Fibroblast of skin of right quadriceps (primary cell): ENCODE data around the gene INHBC.
"Not testable (repeated sequence)": the region's sequence is repeated elsewhere in the genome, so short reads cannot be mapped to it uniquely, and the experiment has no call there.

Experiments used
- DNase-seq: peaks from one replicate; pipeline ENCODE4 v3.0.0-alpha.2; 2013

The INHBC gene

GRCh38 chr12:57487597-57488401 is 53.2 kb downstream of the INHBC start, which contains the start of gene MARS1:
Gene MARS1, plus strand, starts transcription at chr12:57488068. Its CDS starts 23 bp downstream, at chr12:57488091.
- peak; percentile 98 for DNase-seq

GRCh38 chr12:57488402-57489156 is 54.0 kb downstream of the INHBC start:
- no peak for DNase-seq

GRCh38 chr12:57489157-57489641 is 54.6 kb downstream of the INHBC start:
- no peak for DNase-seq

- no peak for DNase-seq
These were observed 55.5 kb downstream of the INHBC start for GRCh38 chr12:57490126-57490525.

GRCh38 chr12:57491393-57492280 is 57.1 kb downstream of the INHBC start:
- no peak for DNase-seq

GRCh38 chr12:57495051-57495701 is 60.6 kb downstream of the INHBC start:
- not testable (repeated sequence) for DNase-seq

GRCh38 chr12:57496822-57497221 is 62.2 kb downstream of the INHBC start:
- DNase-seq, result no peak

DNA sequence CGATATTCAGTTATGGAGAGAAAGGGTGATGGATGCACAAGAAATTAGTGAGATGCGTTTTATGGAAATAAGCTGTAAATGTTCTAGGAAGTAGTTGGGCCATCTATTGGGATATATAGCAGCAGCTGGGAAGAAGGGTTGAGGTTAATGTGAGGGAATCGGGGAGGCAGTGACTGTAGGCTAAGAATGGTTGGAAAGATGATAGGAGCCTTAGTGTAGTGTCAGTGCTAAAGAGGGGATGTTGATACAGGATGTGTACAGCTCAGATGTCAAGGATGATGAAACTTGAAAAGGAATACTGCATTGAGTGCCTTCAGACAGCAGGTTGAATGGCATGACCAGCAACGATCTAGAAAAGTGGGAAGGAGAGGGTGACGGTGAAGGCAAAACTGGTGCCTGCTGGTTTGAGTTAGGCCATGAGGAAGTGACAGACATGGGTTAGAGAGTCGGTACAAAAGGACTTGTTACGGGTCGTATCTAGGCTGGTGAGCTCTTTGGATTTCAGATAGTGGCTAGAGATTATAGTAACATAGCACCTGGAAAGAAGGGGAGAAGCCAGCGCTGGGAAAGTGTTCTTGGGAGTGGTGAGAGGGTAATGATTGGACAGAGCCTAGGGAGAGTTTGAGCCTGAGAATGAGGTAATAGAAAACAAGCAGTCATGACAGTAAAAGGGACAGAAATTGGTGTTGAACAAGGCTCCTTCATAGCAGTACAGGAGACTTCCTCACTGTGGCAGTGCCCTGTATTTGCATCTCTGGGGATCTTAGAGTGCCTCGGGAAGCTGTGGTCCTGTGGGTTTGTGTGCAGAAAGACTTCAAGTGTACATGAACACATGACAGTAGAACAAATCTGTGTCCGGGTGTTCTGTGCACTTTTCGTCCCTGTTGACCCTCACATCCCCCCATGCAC is 62.9 kb downstream of the INHBC start:
- no peak for DNase-seq

GRCh38 chr12:57498132-57498502 is 63.5 kb downstream of the INHBC start:
- no peak for DNase-seq

DNA sequence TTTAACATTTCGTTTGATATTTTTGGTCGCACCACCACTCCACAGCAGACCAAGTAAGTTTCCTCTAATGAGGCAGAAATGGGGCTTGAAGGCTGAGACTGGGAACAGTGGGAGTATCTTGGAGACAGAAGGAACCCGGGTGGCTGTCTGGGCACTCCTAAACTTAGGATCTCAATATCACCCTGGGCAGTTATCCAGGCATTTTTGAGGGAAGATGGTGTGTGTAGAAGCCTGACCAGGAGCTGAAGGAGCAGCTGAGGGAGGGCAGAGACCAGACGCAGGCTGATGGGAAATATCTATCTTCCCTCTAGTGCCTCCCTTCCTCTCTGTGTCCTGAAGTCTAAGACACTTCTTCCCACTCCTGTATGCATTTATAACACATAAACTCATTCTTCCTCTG is 64.0 kb downstream of the INHBC start:
- no peak for DNase-seq

DNA sequence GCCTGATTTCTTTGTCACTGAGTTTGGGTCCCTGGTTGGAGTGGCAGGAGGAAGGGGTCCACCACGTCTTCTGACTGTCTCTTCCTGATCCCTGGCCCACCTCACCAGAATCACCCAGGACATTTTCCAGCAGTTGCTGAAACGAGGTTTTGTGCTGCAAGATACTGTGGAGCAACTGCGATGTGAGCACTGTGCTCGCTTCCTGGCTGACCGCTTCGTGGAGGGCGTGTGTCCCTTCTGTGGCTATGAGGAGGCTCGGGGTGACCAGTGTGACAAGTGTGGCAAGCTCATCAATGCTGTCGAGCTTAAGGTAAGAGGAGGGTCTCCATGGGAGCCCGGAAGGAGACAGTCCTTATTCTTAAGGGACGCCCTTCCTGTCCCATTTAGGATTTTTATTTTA is 65.6 kb downstream of the INHBC start:
- DNase-seq, result no peak
